ENCODE measurements around the gene PHF21A. TPM values are rescaled to one million over a fixed set of nuclear protein-coding genes. Genes with fewer than 3 reads are reported as not detected.
"Not testable (repeated sequence)": the region's sequence is repeated elsewhere in the genome, so short reads cannot be mapped to it uniquely, and the experiment has no call there.

The PHF21A gene
- total RNA-seq, 1 experiment from 2014 or later, result 29.4 TPM

- TF ChIP-seq E2F4 (CRISPR knock-in tag; IDR thresholded peaks at IDR 0.05; ENCODE audit: borderline replicate concordance, low read depth) (no peak), GRHL2 (CRISPR knock-in tag; IDR thresholded peaks at IDR 0.05; ENCODE audit: insufficient replicate concordance, severe bottlenecking) (no peak), CBFB (CRISPR knock-in tag; IDR thresholded peaks at IDR 0.05; ENCODE audit: low read depth) (no peak), NR3C1 (CRISPR knock-in tag; conservative IDR thresholded peaks at IDR 0.05; ENCODE audit: low read depth) (no peak), USF2 (CRISPR knock-in tag; IDR thresholded peaks at IDR 0.05) (no peak), PRRX2 (CRISPR knock-in tag; IDR thresholded peaks at IDR 0.05) (no peak)
Observed at GRCh38 chr11:45982656-45983470, 138.4 kb downstream of the PHF21A start (continued).

- ChIA-PET POLR2A (interaction anchor here (2.6 kb wide), 1 partner anchor 12 kb away, joined by 33 read pairs; no protein-coding TSS in a partner anchor), CTCF (interaction anchor here (1.8 to 2.4 kb wide), 2 partner anchors 25 to 257 kb away, joined by 5 to 22 read pairs; no protein-coding TSS in a partner anchor)
- H3K4me1 Mint-ChIP-seq, result peaks cover 29% of the 10 kb centered on the region
- not testable (repeated sequence) for DNase-seq (ENCODE audit: low spot score); H3K4me3 Mint-ChIP-seq; H3K27ac Mint-ChIP-seq; H3K27me3 Mint-ChIP-seq (ENCODE audit: low read depth); H3K9me3 Mint-ChIP-seq; ATAC-seq
- peaks cover 12% of the 10 kb centered on the region for H3K36me3 Mint-ChIP-seq
Observed at GRCh38 chr11:45981826-45982225, 139.4 kb downstream of the PHF21A start.

- ATAC-seq (no peak), DNase-seq (ENCODE audit: low spot score) (no peak)
- CTCF ChIA-PET, result interaction anchor here (1.0 to 2.4 kb wide), 3 partner anchors 10 to 74 kb away, joined by 3 to 13 read pairs (median 7); no protein-coding TSS in a partner anchor
- H3K27me3 Mint-ChIP-seq (ENCODE audit: low read depth), result no peaks in the 10 kb centered on the region
- no peaks in the 10 kb centered on the region for H3K4me1 Mint-ChIP-seq
- POLR2A ChIA-PET, result no interaction called here
- peaks cover 15% of the 10 kb centered on the region for H3K36me3 Mint-ChIP-seq
- H3K27ac Mint-ChIP-seq, result no peak overlapping the region
- H3K4me3 Mint-ChIP-seq, result no peak overlapping the region
- H3K9me3 Mint-ChIP-seq, result no peaks in the 10 kb centered on the region
- TF ChIP-seq ATF1 (CRISPR knock-in tag; IDR thresholded peaks at IDR 0.05), result no peak
- no peak for TF ChIP-seq HMGA2 (CRISPR knock-in tag; IDR thresholded peaks at IDR 0.05)
- TF ChIP-seq NR2C2 (CRISPR knock-in tag; IDR thresholded peaks at IDR 0.05), result no peak
- no peak for TF ChIP-seq ZBTB43 (CRISPR knock-in tag; IDR thresholded peaks at IDR 0.05)
- TF ChIP-seq MXD4 (CRISPR knock-in tag; IDR thresholded peaks at IDR 0.05; ENCODE audit: borderline replicate concordance), result no peak
- no peak for TF ChIP-seq AFF4 (CRISPR knock-in tag; IDR thresholded peaks at IDR 0.05; ENCODE audit: borderline replicate concordance)
- TF ChIP-seq HMGXB4 (CRISPR knock-in tag; IDR thresholded peaks at IDR 0.05), result no peak
- TF ChIP-seq ARID4B (CRISPR knock-in tag; IDR thresholded peaks at IDR 0.05; ENCODE audit: borderline replicate concordance), result no peak
- TF ChIP-seq USF1 (CRISPR knock-in tag; IDR thresholded peaks at IDR 0.05), result no peak
- TF ChIP-seq ZNF219 (CRISPR knock-in tag; IDR thresholded peaks at IDR 0.05; ENCODE audit: borderline replicate concordance), result no peak
- no peak for TF ChIP-seq ZNF232 (CRISPR knock-in tag; IDR thresholded peaks at IDR 0.05)
Observed at GRCh38 chr11:45974806-45975205, 146.4 kb downstream of the PHF21A start.

All from WTC11 (cell line).